ENCODE measurements around the gene ARHGAP27. TPM values are rescaled to one million over a fixed set of nuclear protein-coding genes. Genes with fewer than 3 reads are reported as not detected.
A peak's percentile ranks its signal among the peaks of the same experiment; 100 is the strongest.
"Not testable (repeated sequence)": the region's sequence is repeated elsewhere in the genome, so short reads cannot be mapped to it uniquely, and the experiment has no call there.

Gene ARHGAP27
- total RNA-seq, 2 experiments from 2014 or later, result 79.5 to 104 TPM

DNA sequence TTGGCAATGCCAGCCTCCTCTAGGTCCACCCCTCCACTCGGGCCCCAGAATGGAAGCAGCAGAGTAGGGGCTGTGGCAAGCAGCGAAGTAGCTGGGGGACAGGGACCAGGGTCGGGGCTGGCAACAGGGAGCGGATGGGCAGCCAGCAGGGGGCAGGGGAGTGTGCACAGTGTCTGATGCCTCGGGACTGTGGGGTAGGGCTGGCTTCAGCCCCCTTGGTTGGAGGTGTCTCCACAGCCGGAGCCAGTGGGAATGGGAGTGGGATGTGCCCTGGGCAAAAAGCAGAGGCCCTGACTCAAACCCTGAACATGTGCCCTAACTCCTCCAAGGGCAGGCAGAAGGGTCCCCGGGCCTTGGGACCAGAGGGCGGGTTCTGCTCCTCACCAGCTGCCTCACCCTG, 18.5 kb upstream of the ARHGAP27 start:
- H3K27ac Mint-ChIP-seq, result no peak overlapping the region
- ATAC-seq (no peak), DNase-seq (no peak)
- peaks cover 8% of the 10 kb centered on the region for H3K36me3 Mint-ChIP-seq
- no peaks in the 10 kb centered on the region for H3K9me3 Mint-ChIP-seq (ENCODE audit: low read depth)
- peaks cover 13% of the 10 kb centered on the region for H3K4me1 Mint-ChIP-seq
- H3K4me3 Mint-ChIP-seq, result no peak overlapping the region
- CTCF ChIA-PET, result no interaction called here
- no peaks in the 10 kb centered on the region for H3K27me3 Mint-ChIP-seq

DNA sequence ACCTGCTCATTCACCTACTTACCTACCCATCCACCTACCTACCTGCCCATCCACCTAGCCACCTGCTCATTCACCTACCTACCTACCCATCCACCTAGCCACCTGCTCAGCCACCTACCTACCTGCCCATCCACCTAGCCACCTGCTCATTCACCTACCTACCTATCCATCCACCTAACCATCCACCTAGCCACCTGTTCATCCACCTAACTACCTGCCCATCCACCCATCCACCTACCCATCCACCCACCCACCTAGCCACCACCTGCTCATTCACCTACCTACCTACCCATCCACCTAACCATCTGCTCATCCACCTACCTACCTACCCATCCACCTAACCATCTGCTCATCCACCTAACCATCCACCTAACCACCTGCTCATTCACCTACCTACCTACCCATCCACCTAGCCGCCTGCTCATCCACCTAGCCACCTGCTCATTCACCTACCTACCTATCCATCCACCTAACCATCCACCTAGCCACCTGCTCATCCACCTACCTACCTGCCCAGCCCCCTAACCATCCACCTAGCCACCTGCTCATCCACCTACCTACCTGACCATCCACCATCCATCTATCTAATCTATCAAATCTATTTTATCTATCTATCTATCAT, 17.1 kb upstream of the ARHGAP27 start:
- H3K9me3 Mint-ChIP-seq (ENCODE audit: low read depth); H3K27me3 Mint-ChIP-seq; CTCF ChIA-PET; ATAC-seq; H3K27ac Mint-ChIP-seq; H3K4me3 Mint-ChIP-seq; DNase-seq: not testable (repeated sequence)
- peaks cover 24% of the 10 kb centered on the region for H3K4me1 Mint-ChIP-seq
- H3K36me3 Mint-ChIP-seq, result peaks cover 13% of the 10 kb centered on the region

DNA sequence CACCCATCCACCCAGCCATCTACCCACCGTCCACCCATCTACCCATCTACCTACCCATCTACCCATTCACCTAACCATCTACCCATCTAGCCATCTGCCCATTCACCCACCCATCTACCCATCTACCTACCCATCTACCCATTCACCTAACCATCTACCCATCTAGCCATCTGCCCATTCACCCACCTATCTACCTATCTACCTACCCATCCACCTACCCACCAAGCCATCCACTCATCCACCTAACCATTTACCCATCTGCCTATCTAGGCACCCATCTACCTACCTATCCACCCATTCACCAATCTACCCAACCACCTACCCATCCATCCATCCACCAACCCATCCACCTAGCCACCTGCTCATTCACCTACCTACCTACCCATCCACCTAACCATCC, 16.6 kb upstream of the ARHGAP27 start:
- Mint-ChIP-seq H3K4me1 (peaks cover 27% of the 10 kb centered on the region), H3K36me3 (peaks cover 13% of the 10 kb centered on the region)
- H3K9me3 Mint-ChIP-seq (ENCODE audit: low read depth); H3K27me3 Mint-ChIP-seq; H3K27ac Mint-ChIP-seq; H3K4me3 Mint-ChIP-seq; DNase-seq; ATAC-seq; CTCF ChIA-PET: not testable (repeated sequence)

DNA sequence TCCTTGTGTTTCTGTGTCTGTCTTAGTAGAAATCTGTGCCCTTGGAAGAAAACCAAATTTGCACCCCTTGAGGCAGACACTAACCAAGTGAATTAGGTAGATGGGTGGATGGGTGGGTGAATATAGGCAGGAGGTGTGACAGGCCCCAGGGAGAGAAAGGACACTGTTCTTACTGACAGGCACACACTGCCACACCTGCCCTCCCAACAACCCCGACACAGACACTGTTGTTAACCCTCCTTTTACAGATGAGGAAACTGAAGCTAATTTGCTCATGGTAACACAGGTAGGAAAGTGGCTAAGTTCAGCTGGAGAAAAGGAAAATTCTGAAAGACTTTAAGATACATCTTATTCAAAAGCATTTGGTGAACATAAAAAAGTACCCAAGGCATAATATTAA, 15.8 kb upstream of the ARHGAP27 start:
- Mint-ChIP-seq H3K4me1 (peaks cover 28% of the 10 kb centered on the region), H3K36me3 (peaks cover 13% of the 10 kb centered on the region)
- H3K9me3 Mint-ChIP-seq (ENCODE audit: low read depth); H3K27ac Mint-ChIP-seq; H3K27me3 Mint-ChIP-seq; H3K4me3 Mint-ChIP-seq; CTCF ChIA-PET; DNase-seq; ATAC-seq: not testable (repeated sequence)

GRCh38 chr17:45448066-45448465, 15.4 kb upstream of the ARHGAP27 start:
- H3K4me3 Mint-ChIP-seq, H3K27me3 Mint-ChIP-seq, DNase-seq: not testable (repeated sequence)

DNA sequence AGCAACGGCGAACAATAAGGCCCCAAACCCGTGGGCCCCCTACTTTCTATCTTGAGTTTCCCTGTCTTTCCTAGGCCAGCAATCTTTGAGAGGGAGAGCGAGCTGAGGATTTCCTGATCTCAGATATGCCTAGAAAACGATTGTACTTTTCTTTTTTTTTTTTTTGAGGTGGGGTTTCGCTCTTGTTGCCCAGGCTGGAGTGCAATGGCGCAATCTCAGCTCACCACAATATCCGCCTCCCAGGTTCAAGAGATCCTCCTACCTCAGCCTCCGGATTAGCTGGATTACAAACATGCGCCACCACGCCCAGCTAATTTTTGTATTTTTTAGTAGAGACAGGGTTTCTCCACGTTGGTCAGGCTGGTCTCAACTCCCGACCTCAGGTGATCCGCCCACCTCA, 15.0 kb upstream of the ARHGAP27 start:
- H3K27ac Mint-ChIP-seq; ATAC-seq; H3K27me3 Mint-ChIP-seq; CTCF ChIA-PET; H3K4me3 Mint-ChIP-seq; H3K9me3 Mint-ChIP-seq (ENCODE audit: low read depth); DNase-seq: not testable (repeated sequence)
- H3K36me3 Mint-ChIP-seq, result peaks cover 13% of the 10 kb centered on the region
- peaks cover 28% of the 10 kb centered on the region for H3K4me1 Mint-ChIP-seq

More at GRCh38 chr17:45448066-45448465, 15.4 kb upstream of the ARHGAP27 start:
- Mint-ChIP-seq H3K36me3 (peaks cover 13% of the 10 kb centered on the region), H3K4me1 (peaks cover 28% of the 10 kb centered on the region)
- H3K9me3 Mint-ChIP-seq (ENCODE audit: low read depth); H3K27ac Mint-ChIP-seq; ATAC-seq; CTCF ChIA-PET: not testable (repeated sequence)

- ATAC-seq; DNase-seq; H3K4me3 Mint-ChIP-seq; H3K9me3 Mint-ChIP-seq (ENCODE audit: low read depth); H3K27me3 Mint-ChIP-seq: not testable (repeated sequence)
- Mint-ChIP-seq H3K4me1 (peaks cover 28% of the 10 kb centered on the region), H3K36me3 (peaks cover 13% of the 10 kb centered on the region), H3K27ac (peak overlapping the region; percentile 24)
- CTCF ChIA-PET, result interaction anchor here (1.6 kb wide), 1 partner anchor 19 kb away, joined by 4 read pairs; no protein-coding TSS in a partner anchor
Observed at GRCh38 chr17:45446872-45447625, 14.4 kb upstream of the ARHGAP27 start.

DNA sequence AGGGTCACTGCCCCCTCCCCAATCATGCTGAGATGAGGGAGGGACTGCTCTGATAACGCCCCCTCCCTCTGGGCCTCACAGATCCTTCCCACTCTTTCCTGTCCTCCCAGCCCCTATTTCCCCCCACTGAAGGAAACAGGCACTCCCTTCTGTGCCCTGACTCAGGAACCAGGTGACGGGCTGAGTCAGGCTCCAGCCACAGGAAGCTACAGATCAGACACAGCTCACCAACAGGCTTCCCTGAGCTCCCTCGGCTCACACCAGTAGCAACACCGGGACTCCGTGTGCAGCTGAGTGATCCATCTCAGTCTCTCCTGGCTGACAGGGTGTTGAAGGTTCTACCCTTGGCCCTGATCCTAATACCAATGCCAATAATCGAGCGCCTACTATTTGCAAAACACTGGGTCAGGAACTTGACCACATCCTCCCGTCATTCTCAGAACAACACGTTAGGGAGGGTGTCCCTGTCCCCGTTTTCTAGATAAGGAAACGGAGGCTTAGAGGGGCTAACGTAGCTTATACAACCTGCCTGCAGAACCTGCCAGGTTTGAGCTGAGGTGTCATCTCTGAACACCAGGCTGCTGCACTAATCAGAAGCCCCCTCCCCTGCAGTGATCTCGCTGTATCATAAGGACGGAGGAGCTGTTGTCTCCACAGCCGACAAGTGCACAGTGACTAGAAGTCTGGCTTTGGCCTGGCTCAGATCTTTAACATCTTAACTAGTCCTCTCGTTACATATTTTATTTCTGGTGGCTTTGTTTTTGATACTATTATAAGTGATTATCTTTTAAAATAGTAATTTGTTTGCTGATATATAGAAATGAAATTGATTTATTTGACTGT, 13.5 kb upstream of the ARHGAP27 start:
- Mint-ChIP-seq H3K4me1 (peaks cover 29% of the 10 kb centered on the region), H3K36me3 (peaks cover 13% of the 10 kb centered on the region), H3K4me3 (peak overlapping the region; percentile 63), H3K27ac (peak overlapping the region; percentile 90)
- DNase-seq, result peak; percentile 81
- H3K9me3 Mint-ChIP-seq (ENCODE audit: low read depth); H3K27me3 Mint-ChIP-seq: not testable (repeated sequence)
- CTCF ChIA-PET, result interaction anchor here (1.6 kb wide), 1 partner anchor 18 kb away, joined by 4 read pairs; no protein-coding TSS in a partner anchor
- peak; percentile 99 for ATAC-seq

DNA sequence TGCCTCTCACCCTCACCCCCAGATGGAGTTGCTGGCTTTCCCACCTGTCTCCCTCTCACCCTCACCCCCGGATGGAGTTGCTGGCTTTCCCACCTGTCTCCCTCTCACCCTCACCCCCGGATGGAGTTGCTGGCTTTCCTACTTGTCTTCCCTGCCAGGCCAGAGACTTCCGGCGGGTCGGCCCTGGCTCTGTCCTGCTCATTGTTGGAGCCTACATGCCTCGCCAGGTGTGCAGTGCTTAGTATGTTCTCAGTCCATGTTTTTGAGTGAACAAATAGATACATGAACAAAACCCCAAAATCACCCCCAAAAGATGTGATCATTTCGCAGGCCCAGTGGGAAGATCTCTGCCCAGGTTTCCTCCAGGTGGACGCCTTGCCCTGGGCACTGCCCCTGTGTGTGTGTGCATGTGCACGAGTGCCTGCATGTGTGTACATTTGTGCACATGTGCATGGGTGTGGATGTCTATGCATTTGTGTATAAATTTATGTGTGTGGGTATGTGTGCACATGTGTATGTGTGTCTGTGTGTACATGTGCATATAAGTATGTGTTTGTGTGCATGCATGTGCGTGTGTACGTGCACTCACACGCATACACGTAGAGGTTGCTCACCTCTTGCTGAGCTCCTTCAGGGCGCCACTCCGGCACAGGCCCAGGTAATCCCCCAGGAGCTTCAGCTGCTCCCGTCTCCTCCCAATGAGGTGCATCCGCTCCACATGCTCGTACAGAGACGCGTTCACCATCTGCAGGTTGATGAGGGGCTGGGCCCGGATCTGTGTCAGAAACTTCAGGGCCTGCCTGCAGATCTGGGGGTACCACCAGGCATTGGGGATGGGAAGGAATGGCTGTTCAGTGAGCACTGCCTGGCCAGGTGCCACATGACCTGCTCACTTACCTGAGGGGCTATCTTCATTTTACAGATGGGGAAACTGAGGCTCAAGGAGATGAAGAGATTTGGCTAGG, 12.5 kb upstream of the ARHGAP27 start:
- H3K36me3 Mint-ChIP-seq, result peaks cover 13% of the 10 kb centered on the region
- not testable (repeated sequence) for H3K9me3 Mint-ChIP-seq (ENCODE audit: low read depth); H3K27ac Mint-ChIP-seq; H3K27me3 Mint-ChIP-seq; H3K4me3 Mint-ChIP-seq; DNase-seq; ATAC-seq
- CTCF ChIA-PET, result interaction anchor here (1.6 kb wide), 1 partner anchor 17 kb away, joined by 4 read pairs; no protein-coding TSS in a partner anchor
- peaks cover 38% of the 10 kb centered on the region for H3K4me1 Mint-ChIP-seq

GRCh38 chr17:45444301-45444700, 11.6 kb upstream of the ARHGAP27 start:
- H3K27me3 Mint-ChIP-seq; H3K9me3 Mint-ChIP-seq (ENCODE audit: low read depth); H3K27ac Mint-ChIP-seq; ATAC-seq; H3K4me3 Mint-ChIP-seq; DNase-seq; H3K36me3 Mint-ChIP-seq; CTCF ChIA-PET: not testable (repeated sequence)
- peaks cover 38% of the 10 kb centered on the region for H3K4me1 Mint-ChIP-seq

GRCh38 chr17:45443371-45444260, 10.9 kb upstream of the ARHGAP27 start:
- H3K9me3 Mint-ChIP-seq (ENCODE audit: low read depth); H3K27me3 Mint-ChIP-seq; CTCF ChIA-PET; H3K36me3 Mint-ChIP-seq; DNase-seq; ATAC-seq; H3K27ac Mint-ChIP-seq; H3K4me3 Mint-ChIP-seq: not testable (repeated sequence)
- peaks cover 38% of the 10 kb centered on the region for H3K4me1 Mint-ChIP-seq

Measured in activated CD8-positive, alpha-beta memory T cell treated with anti-CD3 and anti-CD28 coated beads, Interleukin-2, amount 10 ng/mL, durations not matched to agents 7 days and 5 days (primary cell).